ENCODE results near the gene PLXNA2. TPM values are rescaled to one million over a fixed set of nuclear protein-coding genes. Genes with fewer than 3 reads are reported as not detected.
A peak's percentile ranks its signal among the peaks of the same experiment; 100 is the strongest.

PLXNA2 gene
- total and polyA plus RNA-seq, 2 of the 13 experiments (the other 11 are each of a cell fraction or from before 2014, with no cell fraction given), result 1.1 to 2.1 TPM

GRCh38 chr1:208158640-208159554 lies 85.3 kb downstream of the PLXNA2 start (continued):
- TF ChIP-seq ZBTB26 (CRISPR knock-in tag; IDR thresholded peaks at IDR 0.05; ENCODE audit: borderline replicate concordance) (peak; percentile 39; the same call in 1 of the 2 replicates), ZNF382 (CRISPR knock-in tag; IDR thresholded peaks at IDR 0.05; ENCODE audit: borderline replicate concordance) (no peak), NFRKB (IDR thresholded peaks at IDR 0.05) (no peak), POLR2A (IDR thresholded peaks at IDR 0.05; ENCODE audit: insufficient read depth in 1 of 2, low read depth in 2 of 2, low read length in 2 of 2) (peak; percentile 40 to 54; a peak in 2 of 4 replicates), SOX5 (CRISPR knock-in tag; IDR thresholded peaks at IDR 0.05; ENCODE audit: borderline replicate concordance) (peak; percentile 52; the same call in 1 of the 2 replicates), ZMYM4 (CRISPR knock-in tag; IDR thresholded peaks at IDR 0.05) (peak; percentile 50; the same call in 1 of the 2 replicates), EEA1 (CRISPR knock-in tag; IDR thresholded peaks at IDR 0.05; ENCODE audit: borderline replicate concordance) (no peak), ZBTB7B (CRISPR knock-in tag; IDR thresholded peaks at IDR 0.05) (peak; percentile 62), IRF1 (CRISPR knock-in tag; IDR thresholded peaks at IDR 0.05; ENCODE audit: low read depth) (no peak), SIN3A (IDR thresholded peaks at IDR 0.05; ENCODE audit: borderline replicate concordance, low read depth, low read length) (no peak), ELF1 (CRISPR knock-in tag; IDR thresholded peaks at IDR 0.05) (peak; percentile 30; the same call in 1 of the 2 replicates), ZNF772 (CRISPR knock-in tag; IDR thresholded peaks at IDR 0.05) (peak; percentile 31; the same call in 1 of the 2 replicates), TRIM24 (CRISPR knock-in tag; IDR thresholded peaks at IDR 0.05) (no peak), YY1 (IDR thresholded peaks at IDR 0.05; ENCODE audit: insufficient read depth, insufficient replicate concordance, low read depth, low read length) (peak; percentile 26), ARID2 (CRISPR knock-in tag; IDR thresholded peaks at IDR 0.05; ENCODE audit: borderline replicate concordance) (no peak), KAT2B (IDR thresholded peaks at IDR 0.05; ENCODE audit: borderline replicate concordance, low read depth, low read length) (no peak), MXD4 (CRISPR knock-in tag; IDR thresholded peaks at IDR 0.05) (peak; percentile 46; the same call in 1 of the 2 replicates), ATM (IDR thresholded peaks at IDR 0.05; ENCODE audit: borderline replicate concordance) (no peak), ATF7 (IDR thresholded peaks at IDR 0.05) (no peak), ATF7 (CRISPR knock-in tag; IDR thresholded peaks at IDR 0.05) (no peak), NR2C2 (CRISPR knock-in tag; IDR thresholded peaks at IDR 0.05; ENCODE audit: borderline replicate concordance) (peak; percentile 47; the same call in 1 of the 2 replicates), MED1 (CRISPR knock-in tag; IDR thresholded peaks at IDR 0.05) (peak; percentile 61; the same call in 1 of the 2 replicates), ZMAT3 (CRISPR knock-in tag; conservative IDR thresholded peaks at IDR 0.05) (no peak), GABPB1 (CRISPR knock-in tag; IDR thresholded peaks at IDR 0.05) (no peak), CBX1 (IDR thresholded peaks at IDR 0.05; ENCODE audit: low read depth) (no peak), SUZ12 (IDR thresholded peaks at IDR 0.05; ENCODE audit: low read depth, low read length) (no peak)
- TF ChIP-seq, protein P1, sequence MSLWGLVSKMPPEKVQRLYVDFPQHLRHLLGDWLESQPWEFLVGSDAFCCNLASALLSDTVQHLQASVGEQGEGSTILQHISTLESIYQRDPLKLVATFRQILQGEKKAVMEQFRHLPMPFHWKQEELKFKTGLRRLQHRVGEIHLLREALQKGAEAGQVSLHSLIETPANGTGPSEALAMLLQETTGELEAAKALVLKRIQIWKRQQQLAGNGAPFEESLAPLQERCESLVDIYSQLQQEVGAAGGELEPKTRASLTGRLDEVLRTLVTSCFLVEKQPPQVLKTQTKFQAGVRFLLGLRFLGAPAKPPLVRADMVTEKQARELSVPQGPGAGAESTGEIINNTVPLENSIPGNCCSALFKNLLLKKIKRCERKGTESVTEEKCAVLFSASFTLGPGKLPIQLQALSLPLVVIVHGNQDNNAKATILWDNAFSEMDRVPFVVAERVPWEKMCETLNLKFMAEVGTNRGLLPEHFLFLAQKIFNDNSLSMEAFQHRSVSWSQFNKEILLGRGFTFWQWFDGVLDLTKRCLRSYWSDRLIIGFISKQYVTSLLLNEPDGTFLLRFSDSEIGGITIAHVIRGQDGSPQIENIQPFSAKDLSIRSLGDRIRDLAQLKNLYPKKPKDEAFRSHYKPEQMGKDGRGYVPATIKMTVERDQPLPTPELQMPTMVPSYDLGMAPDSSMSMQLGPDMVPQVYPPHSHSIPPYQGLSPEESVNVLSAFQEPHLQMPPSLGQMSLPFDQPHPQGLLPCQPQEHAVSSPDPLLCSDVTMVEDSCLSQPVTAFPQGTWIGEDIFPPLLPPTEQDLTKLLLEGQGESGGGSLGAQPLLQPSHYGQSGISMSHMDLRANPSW (CRISPR knock-in tag; IDR thresholded peaks at IDR 0.05; ENCODE audit: borderline replicate concordance), result peak; percentile 67; the same call in 1 of the 2 replicates

Data from HepG2 (cell line).